Measurements from ENCODE around the gene RBCK1. TPM values are rescaled to one million over a fixed set of nuclear protein-coding genes. Genes with fewer than 3 reads are reported as not detected.
"Not testable (repeated sequence)": the region's sequence is repeated elsewhere in the genome, so short reads cannot be mapped to it uniquely, and the experiment has no call there.

RBCK1 gene
- total RNA-seq, 1 experiment from 2014 or later = 46.8 TPM

DNA sequence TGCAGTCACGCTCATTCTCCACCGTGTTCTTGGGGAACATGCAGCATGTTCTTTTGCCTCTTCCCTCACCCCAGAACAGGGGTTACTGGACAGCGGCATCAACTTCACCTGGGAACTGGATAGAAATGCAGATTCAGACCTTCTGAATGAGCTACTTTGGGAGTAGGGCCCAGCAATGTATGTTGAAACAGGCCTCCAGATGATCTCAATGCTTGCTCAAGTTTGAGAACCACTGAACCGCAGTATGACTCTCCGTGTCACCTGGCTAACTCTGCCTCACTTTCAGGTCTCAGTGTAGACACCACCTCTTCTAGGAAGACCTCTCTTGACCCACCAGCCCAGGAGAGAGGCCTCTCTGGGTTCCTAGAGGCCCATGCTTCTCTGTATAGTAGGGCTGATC lies 22.7 kb upstream of the RBCK1 start:
- Histone ChIP-seq H3K14ac (ENCODE audit: insufficient read depth, low read length) (no peak overlapping the region), H4K20me1 (ENCODE audit: control insufficient read depth, insufficient read depth, insufficient read length) (no peaks in the 10 kb centered on the region), H4K5ac (ENCODE audit: insufficient read length, low read depth, low read length) (no peak overlapping the region), H3K79me2 (ENCODE audit: insufficient read depth, low read length) (peaks cover 2% of the 10 kb centered on the region; the same call in 1 of the 2 replicates), H3K4ac (ENCODE audit: low read depth, low read length) (no peak overlapping the region), H3K23ac (ENCODE audit: insufficient read length, low read depth, low read length) (no peak overlapping the region), H3K27ac (ENCODE audit: insufficient read length, low read depth, low read length) (no peak overlapping the region), H3K79me1 (ENCODE audit: insufficient read depth, low read depth, low read length, poor library complexity, severe bottlenecking) (no peaks in the 10 kb centered on the region), H3K9ac (ENCODE audit: extremely low read depth, insufficient read length, low read length) (no peak overlapping the region), H2BK20ac (ENCODE audit: low read depth, low read length, poor library complexity, severe bottlenecking) (no peak overlapping the region), H3T11ph (ENCODE audit: low read length) (no peak overlapping the region), H2BK120ac (ENCODE audit: low read depth, low read length, poor library complexity, severe bottlenecking) (no peak overlapping the region), H2BK12ac (ENCODE audit: insufficient read length, low read depth, low read length) (no peak overlapping the region), H3K4me1 (ENCODE audit: insufficient read depth, low read length) (no peaks in the 10 kb centered on the region; the same call in 1 of the 2 replicates), H3K56ac (ENCODE audit: insufficient read length, low read depth, low read length) (no peak overlapping the region), H3K9me3 (ENCODE audit: control insufficient read depth, low read depth, low read length) (no peaks in the 10 kb centered on the region), H3K18ac (ENCODE audit: insufficient read length, low read depth, low read length) (no peak overlapping the region), H3K27me3 (ENCODE audit: insufficient read depth, low read length) (no peaks in the 10 kb centered on the region), H4K8ac (replicated peaks; ENCODE audit: insufficient read length, low read depth, low read length) (no peak overlapping the region), H2AK5ac (ENCODE audit: insufficient read length, low read length) (no peak overlapping the region), H4K91ac (ENCODE audit: insufficient read length, low read depth, low read length) (no peak overlapping the region), H2AFZ (ENCODE audit: low read length) (no peak overlapping the region), H3K4me2 (ENCODE audit: insufficient read depth, insufficient read length, low read length) (no peak overlapping the region), H3K23me2 (ENCODE audit: insufficient read length, low read depth, low read length, poor library complexity, severe bottlenecking) (peaks cover 12% of the 10 kb centered on the region), H2BK5ac (ENCODE audit: insufficient read length, low read length) (no peak overlapping the region), H2BK15ac (ENCODE audit: low read depth, low read length) (no peak overlapping the region)
- Mint-ChIP-seq H3K27me3 (ENCODE audit: low read depth) (peaks cover 4% of the 10 kb centered on the region; the same call in 1 of the 2 replicates), H3K4me3 (no peak overlapping the region), H3K4me1 (peaks cover 3 to 7% of the 10 kb centered on the region in 2 experiments; a peak in 2 of 4 replicates), H3K9me3 (no peaks in the 10 kb centered on the region), H3K27ac (no peak overlapping the region), H3K36me3 (ENCODE audit: insufficient read depth in 1 of 3, low read depth in 3 of 3) (peaks cover 3 to 30% (median 12%) of the 10 kb centered on the region in 3 experiments; a peak in 4 of 7 replicates)
- TF ChIP-seq, protein P1, sequence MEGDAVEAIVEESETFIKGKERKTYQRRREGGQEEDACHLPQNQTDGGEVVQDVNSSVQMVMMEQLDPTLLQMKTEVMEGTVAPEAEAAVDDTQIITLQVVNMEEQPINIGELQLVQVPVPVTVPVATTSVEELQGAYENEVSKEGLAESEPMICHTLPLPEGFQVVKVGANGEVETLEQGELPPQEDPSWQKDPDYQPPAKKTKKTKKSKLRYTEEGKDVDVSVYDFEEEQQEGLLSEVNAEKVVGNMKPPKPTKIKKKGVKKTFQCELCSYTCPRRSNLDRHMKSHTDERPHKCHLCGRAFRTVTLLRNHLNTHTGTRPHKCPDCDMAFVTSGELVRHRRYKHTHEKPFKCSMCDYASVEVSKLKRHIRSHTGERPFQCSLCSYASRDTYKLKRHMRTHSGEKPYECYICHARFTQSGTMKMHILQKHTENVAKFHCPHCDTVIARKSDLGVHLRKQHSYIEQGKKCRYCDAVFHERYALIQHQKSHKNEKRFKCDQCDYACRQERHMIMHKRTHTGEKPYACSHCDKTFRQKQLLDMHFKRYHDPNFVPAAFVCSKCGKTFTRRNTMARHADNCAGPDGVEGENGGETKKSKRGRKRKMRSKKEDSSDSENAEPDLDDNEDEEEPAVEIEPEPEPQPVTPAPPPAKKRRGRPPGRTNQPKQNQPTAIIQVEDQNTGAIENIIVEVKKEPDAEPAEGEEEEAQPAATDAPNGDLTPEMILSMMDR (conservative IDR thresholded peaks at IDR 0.05) = no peak
- no peak for DNase-seq
- no CpG with 5 or more reads among the region's 5 CpGs for WGBS (ENCODE audit: extremely low coverage, insufficient read length, low lambda C conversion rate)

DNA sequence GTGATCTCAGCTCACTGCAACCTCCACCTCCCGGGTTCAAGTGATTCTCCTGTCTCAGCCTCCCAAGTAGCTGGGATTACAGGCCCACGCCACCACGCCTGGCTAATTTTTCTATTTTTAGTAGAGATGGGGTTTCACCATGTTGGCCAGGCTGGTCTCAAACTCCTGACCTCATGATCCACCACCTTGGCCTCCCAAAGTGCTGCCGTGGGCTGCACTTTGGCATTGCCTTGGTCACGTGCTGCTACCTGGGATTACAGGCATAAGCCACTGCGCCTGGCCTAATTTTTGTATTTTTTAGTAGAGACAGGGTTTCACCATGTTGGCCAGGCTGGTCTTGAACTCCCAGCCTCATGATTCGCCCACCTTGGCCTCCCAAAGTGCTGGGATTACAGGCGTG lies 21.5 kb upstream of the RBCK1 start:
- not testable (repeated sequence) for H3T11ph ChIP-seq (ENCODE audit: low read length); H4K91ac ChIP-seq (ENCODE audit: insufficient read length, low read depth, low read length); H2BK5ac ChIP-seq (ENCODE audit: insufficient read length, low read length); H4K8ac ChIP-seq (replicated peaks; ENCODE audit: insufficient read length, low read depth, low read length); H2AK5ac ChIP-seq (ENCODE audit: insufficient read length, low read length); H3K79me1 ChIP-seq (ENCODE audit: insufficient read depth, low read depth, low read length, poor library complexity, severe bottlenecking); H3K4ac ChIP-seq (ENCODE audit: low read depth, low read length); H3K23me2 ChIP-seq (ENCODE audit: insufficient read length, low read depth, low read length, poor library complexity, severe bottlenecking); H3K14ac ChIP-seq (ENCODE audit: insufficient read depth, low read length); H3K27ac Mint-ChIP-seq; H3K9ac ChIP-seq (ENCODE audit: extremely low read depth, insufficient read length, low read length); H3K4me1 ChIP-seq (ENCODE audit: insufficient read depth, low read length); H2BK20ac ChIP-seq (ENCODE audit: low read depth, low read length, poor library complexity, severe bottlenecking); H2BK120ac ChIP-seq (ENCODE audit: low read depth, low read length, poor library complexity, severe bottlenecking); H3K9me3 Mint-ChIP-seq; H2BK15ac ChIP-seq (ENCODE audit: low read depth, low read length); H3K56ac ChIP-seq (ENCODE audit: insufficient read length, low read depth, low read length); H3K4me1 Mint-ChIP-seq; H2AFZ ChIP-seq (ENCODE audit: low read length); H4K5ac ChIP-seq (ENCODE audit: insufficient read length, low read depth, low read length); H4K20me1 ChIP-seq (ENCODE audit: control insufficient read depth, insufficient read depth, insufficient read length); H3K9me3 ChIP-seq (ENCODE audit: control insufficient read depth, low read depth, low read length); H3K4me2 ChIP-seq (ENCODE audit: insufficient read depth, insufficient read length, low read length); H3K18ac ChIP-seq (ENCODE audit: insufficient read length, low read depth, low read length); H3K23ac ChIP-seq (ENCODE audit: insufficient read length, low read depth, low read length); H2BK12ac ChIP-seq (ENCODE audit: insufficient read length, low read depth, low read length); H3K4me3 Mint-ChIP-seq; H3K27me3 ChIP-seq (ENCODE audit: insufficient read depth, low read length); DNase-seq; H3K27ac ChIP-seq (ENCODE audit: insufficient read length, low read depth, low read length); H3K27me3 Mint-ChIP-seq (ENCODE audit: low read depth); H3K79me2 ChIP-seq (ENCODE audit: insufficient read depth, low read length)
- H3K36me3 Mint-ChIP-seq (ENCODE audit: insufficient read depth in 1 of 3, low read depth in 3 of 3) = peaks cover 6 to 38% (median 17%) of the 10 kb centered on the region in 3 experiments; a peak in 6 of 7 replicates
- WGBS (ENCODE audit: extremely low coverage, insufficient read length, low lambda C conversion rate) = no CpG with 5 or more reads among the region's 8 CpGs

All from H9 (cell line).